ENCODE data around the gene ARHGAP19.

Gene ARHGAP19

DNA sequence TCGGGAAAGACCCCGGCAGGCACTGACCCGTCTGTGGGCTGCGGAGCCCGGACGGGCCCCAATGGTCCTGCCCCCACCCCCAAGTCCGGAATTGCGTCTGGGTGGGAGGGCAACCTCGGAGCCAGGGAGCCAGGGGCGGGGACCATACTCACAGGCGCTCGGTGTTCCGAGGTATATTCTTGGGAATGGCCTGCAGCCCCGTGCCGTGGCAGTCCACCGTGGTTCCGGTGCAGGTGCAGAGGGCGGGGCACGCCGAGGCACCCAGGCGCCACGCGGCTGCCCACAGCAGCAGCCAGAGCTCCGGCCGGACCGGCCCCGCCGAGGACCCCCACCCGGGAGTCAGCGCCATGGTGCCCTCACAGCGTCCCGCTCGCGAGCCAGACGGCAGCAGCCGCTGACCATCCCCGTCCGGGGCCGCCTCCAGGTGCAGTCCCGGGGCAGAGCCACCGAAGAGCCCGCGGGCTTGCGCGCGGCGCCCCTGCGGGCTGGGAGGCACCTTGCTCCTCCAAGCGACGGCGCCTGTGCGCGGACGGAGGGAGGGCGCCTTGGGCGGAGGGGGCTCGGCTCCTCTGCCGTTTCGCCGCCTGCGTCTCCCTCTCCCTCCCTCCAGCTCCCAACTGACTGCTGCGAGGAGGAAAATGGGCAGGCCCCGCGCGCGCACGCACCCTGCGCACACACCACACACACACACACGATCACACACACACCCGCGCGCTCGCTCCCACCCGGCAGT is 106.9 kb downstream of the ARHGAP19 start, which contains the start of gene SLIT1 (continued):
- TF ChIP-seq ZC3H10 (CRISPR knock-in tag; IDR thresholded peaks at IDR 0.05): no peak
- TF ChIP-seq ESRRG (CRISPR knock-in tag; IDR thresholded peaks at IDR 0.05): no peak
- TF ChIP-seq OSR1 (CRISPR knock-in tag; IDR thresholded peaks at IDR 0.05): no peak
- TF ChIP-seq TCF4 (CRISPR knock-in tag; IDR thresholded peaks at IDR 0.05; ENCODE audit: borderline replicate concordance): no peak
- no peak for TF ChIP-seq PPARA (CRISPR knock-in tag; IDR thresholded peaks at IDR 0.05; ENCODE audit: borderline replicate concordance)

GRCh38 chr10:97184971-97185325 is 107.5 kb downstream of the ARHGAP19 start:
- no peak for ATAC-seq
- TF ChIP-seq, protein P1, sequence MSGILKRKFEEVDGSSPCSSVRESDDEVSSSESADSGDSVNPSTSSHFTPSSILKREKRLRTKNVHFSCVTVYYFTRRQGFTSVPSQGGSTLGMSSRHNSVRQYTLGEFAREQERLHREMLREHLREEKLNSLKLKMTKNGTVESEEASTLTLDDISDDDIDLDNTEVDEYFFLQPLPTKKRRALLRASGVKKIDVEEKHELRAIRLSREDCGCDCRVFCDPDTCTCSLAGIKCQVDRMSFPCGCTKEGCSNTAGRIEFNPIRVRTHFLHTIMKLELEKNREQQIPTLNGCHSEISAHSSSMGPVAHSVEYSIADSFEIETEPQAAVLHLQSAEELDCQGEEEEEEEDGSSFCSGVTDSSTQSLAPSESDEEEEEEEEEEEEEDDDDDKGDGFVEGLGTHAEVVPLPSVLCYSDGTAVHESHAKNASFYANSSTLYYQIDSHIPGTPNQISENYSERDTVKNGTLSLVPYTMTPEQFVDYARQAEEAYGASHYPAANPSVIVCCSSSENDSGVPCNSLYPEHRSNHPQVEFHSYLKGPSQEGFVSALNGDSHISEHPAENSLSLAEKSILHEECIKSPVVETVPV (CRISPR knock-in tag; IDR thresholded peaks at IDR 0.05): no peak

DNA sequence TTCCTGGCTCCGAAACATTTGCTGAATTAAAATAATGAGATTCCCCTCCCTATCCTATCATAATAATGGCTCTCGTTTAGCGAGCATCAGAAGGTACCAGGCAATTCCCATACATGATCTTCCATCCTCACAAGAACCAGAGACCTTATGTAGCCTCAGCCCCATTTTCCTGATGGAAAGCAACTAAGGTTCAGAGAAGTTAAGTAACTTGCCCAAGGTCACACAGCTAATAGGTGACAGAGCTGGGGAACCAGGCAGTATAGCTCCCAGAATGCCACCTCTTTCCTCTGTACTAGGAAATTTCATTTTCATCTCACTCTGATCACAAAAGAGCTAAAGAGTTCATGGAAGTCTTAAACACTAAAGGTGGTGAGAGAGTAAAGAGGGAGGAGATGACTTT is 109.1 kb downstream of the ARHGAP19 start:
- ATAC-seq: no peak
- TF ChIP-seq, protein P1 (CRISPR knock-in tag; IDR thresholded peaks at IDR 0.05): no peak
- TF ChIP-seq ZC3H10 (CRISPR knock-in tag; IDR thresholded peaks at IDR 0.05) (no peak), TOX (CRISPR knock-in tag; IDR thresholded peaks at IDR 0.05; ENCODE audit: borderline replicate concordance) (no peak), ESRRG (CRISPR knock-in tag; IDR thresholded peaks at IDR 0.05) (no peak)

GRCh38 chr10:97182288-97182990 is 110.0 kb downstream of the ARHGAP19 start:
- TF ChIP-seq OSR1 (CRISPR knock-in tag; IDR thresholded peaks at IDR 0.05) (no peak), TCF4 (CRISPR knock-in tag; IDR thresholded peaks at IDR 0.05; ENCODE audit: borderline replicate concordance) (no peak), BACH2 (CRISPR knock-in tag; IDR thresholded peaks at IDR 0.05; ENCODE audit: borderline replicate concordance) (no peak), ZNF70 (CRISPR knock-in tag; IDR thresholded peaks at IDR 0.05) (no peak), CSDC2 (CRISPR knock-in tag; IDR thresholded peaks at IDR 0.05) (no peak), ZC3H10 (CRISPR knock-in tag; IDR thresholded peaks at IDR 0.05) (no peak)
- TF ChIP-seq, protein P1 (CRISPR knock-in tag; IDR thresholded peaks at IDR 0.05): no peak
- ATAC-seq: no peak

GRCh38 chr10:97180986-97181385 is 111.5 kb downstream of the ARHGAP19 start:
- ATAC-seq: no peak
- TF ChIP-seq PATZ1 (CRISPR knock-in tag; IDR thresholded peaks at IDR 0.05; ENCODE audit: borderline replicate concordance) (no peak), CREB5 (CRISPR knock-in tag; IDR thresholded peaks at IDR 0.05; ENCODE audit: low read depth) (no peak), ARNTL (CRISPR knock-in tag; IDR thresholded peaks at IDR 0.05; ENCODE audit: borderline replicate concordance, low read depth) (no peak), GLIS3 (CRISPR knock-in tag; IDR thresholded peaks at IDR 0.05) (no peak), ZC3H10 (CRISPR knock-in tag; IDR thresholded peaks at IDR 0.05) (no peak), TOX (CRISPR knock-in tag; IDR thresholded peaks at IDR 0.05; ENCODE audit: borderline replicate concordance) (no peak), ISL1 (CRISPR knock-in tag; IDR thresholded peaks at IDR 0.05) (no peak), ZNF565 (CRISPR knock-in tag; conservative IDR thresholded peaks at IDR 0.05; ENCODE audit: low read depth) (no peak), BACH2 (CRISPR knock-in tag; IDR thresholded peaks at IDR 0.05; ENCODE audit: borderline replicate concordance) (no peak), ZNF70 (CRISPR knock-in tag; IDR thresholded peaks at IDR 0.05) (no peak), ZFP3 (CRISPR knock-in tag; IDR thresholded peaks at IDR 0.05) (no peak)
